Measurements from ENCODE around the gene FTSJ3. TPM values are rescaled to one million over a fixed set of nuclear protein-coding genes. Genes with fewer than 3 reads are reported as not detected.
"Not testable (repeated sequence)": the region's sequence is repeated elsewhere in the genome, so short reads cannot be mapped to it uniquely, and the experiment has no call there.

The FTSJ3 gene
- total RNA-seq, 2 donors from 2014 or later = 47.0 to 55.8 TPM

DNA sequence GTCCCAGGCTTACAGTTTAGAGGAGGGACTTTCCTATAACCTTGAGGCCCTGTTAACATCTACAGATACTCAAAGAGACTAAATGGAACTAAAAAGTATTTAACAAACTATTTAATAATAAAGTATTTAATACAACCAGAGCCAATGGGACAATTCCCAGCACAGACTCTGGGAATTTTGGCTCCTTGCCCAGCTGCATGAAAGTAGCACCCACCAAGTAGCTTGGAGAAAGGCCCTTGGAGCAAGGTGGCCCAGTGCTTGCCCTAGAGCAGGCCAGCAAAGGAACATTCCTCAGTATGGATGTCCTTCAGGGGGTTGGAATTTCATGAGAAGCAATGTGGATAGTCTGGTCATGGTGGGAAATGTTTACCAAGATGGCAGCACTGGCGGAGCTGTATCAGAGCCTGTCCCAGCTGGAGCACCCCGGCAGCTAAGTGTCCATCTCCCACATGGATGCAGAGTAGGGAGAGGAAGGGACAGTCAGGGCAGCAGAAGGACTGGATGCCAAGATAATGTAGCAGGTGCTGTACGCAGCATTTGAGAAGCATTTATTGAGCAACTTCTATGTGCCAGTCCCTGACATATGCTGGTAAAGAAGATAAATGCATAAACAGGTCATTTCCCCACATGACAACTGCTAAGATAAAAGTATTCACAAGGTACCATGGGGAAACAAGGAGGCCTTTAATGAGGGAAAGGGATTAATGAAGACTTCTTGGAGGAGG lies 20.2 kb upstream of the FTSJ3 start:
- peak in 1 of 2 donors; percentile 9 for DNase-seq (ENCODE audit: low spot score in 2 of 2)
- ATAC-seq = no peak
- peaks cover 7 to 10% of the 10 kb centered on the region in 2 donors for H3K9me3 Mint-ChIP-seq
- H3K27ac Mint-ChIP-seq = peak overlapping the region; percentile 39 to 92
- H3K36me3 Mint-ChIP-seq = peaks cover 8% of the 10 kb centered on the region in 2 donors

DNA sequence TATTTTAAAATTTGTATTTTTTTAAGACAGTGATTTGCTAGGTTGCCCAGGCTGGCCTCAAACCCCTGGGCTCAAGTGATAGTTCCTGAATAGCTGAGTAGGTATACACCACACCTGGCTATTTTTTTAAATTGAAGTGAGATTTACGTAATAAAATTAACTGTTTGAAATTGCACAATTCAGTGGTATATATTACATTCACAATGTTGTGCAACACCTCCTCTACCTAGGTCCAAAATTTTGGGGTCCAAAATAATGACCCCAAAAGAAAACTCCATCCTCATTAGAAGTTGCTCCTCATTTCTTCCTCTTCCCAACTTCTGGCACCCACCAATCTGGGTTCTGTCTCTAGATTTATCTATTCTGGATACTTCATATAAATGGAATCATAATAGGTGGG lies 18.0 kb upstream of the FTSJ3 start:
- Mint-ChIP-seq H3K27ac (no peak overlapping the region), H3K9me3 (peaks cover 7 to 10% of the 10 kb centered on the region in 2 donors), H3K36me3 (peaks cover 24 to 25% of the 10 kb centered on the region in 2 donors)
- no peak for ATAC-seq
- no peak for DNase-seq (ENCODE audit: low spot score in 2 of 2)

DNA sequence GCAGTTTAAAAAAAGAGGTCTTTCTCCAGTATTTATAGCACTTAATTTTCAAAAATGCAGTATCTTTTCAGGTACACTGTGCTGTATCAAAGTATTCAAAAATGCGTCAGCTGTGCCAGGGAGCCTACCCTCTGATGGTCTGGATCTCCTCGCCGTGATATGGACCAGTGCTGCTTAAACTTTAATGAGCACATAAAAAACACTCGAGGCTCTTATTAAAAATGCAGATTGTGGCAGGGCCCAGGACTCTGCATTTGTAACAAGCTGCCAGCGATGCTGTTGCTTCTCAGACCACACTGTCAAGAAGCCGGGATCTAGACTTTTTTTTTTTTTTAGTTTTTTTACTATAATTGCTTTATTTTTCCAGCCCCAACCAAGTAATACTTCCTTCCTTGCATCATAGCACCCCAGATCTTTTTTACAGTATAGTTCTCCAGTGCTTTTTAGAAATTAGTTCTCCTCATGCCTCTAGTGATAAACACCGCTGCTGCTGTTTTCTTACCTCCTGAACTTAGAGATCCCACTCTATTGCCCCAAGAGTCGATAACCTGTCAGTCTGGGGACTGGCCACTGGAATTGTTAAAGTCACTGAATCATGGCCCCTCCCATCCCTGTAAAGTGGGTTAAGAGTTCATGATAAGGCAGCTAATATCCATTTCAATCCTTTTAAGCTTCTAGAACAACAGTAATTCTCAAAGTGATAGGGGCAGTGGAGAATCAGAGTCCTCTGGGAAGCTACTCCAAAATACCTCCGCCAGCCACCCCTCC lies 16.6 kb upstream of the FTSJ3 start:
- peak overlapping the region; percentile 94 to 97 for H3K27ac Mint-ChIP-seq
- DNase-seq (ENCODE audit: low spot score in 2 of 2) = no peak
- H3K36me3 Mint-ChIP-seq = peaks cover 26 to 28% of the 10 kb centered on the region in 2 donors
- no peak for ATAC-seq
- H3K9me3 Mint-ChIP-seq = peaks cover 7 to 10% of the 10 kb centered on the region in 2 donors

DNA sequence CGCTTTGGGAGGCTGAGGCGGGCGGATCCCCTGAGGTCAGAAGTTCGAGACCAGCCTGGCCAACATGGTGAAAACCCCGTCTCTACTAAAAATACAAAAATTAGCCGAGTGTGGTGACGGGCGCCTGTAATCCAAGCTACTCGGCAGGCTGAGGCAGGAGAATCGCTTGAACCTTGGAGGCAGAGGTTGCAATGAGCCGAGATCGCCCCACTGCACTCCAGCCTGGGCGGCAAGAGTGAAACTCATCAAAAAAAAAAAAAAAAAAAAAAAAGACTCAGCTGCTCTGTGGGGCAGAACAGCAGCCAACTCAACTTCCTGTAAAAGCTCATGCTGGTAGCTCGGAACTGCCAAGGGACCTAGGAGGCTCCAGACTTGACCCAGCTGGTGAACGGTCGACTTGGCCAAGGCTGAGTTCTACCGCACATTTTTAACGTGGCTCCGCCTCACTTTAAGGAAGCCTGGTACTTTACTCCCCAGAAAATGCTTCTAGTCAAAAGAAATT lies 16.0 kb upstream of the FTSJ3 start:
- ATAC-seq = peak; percentile 19 to 30
- H3K27ac Mint-ChIP-seq = peak overlapping the region; percentile 94 to 97
- not testable (repeated sequence) for H3K9me3 Mint-ChIP-seq; DNase-seq (ENCODE audit: low spot score in 2 of 2)
- peaks cover 26 to 28% of the 10 kb centered on the region in 2 donors for H3K36me3 Mint-ChIP-seq

DNA sequence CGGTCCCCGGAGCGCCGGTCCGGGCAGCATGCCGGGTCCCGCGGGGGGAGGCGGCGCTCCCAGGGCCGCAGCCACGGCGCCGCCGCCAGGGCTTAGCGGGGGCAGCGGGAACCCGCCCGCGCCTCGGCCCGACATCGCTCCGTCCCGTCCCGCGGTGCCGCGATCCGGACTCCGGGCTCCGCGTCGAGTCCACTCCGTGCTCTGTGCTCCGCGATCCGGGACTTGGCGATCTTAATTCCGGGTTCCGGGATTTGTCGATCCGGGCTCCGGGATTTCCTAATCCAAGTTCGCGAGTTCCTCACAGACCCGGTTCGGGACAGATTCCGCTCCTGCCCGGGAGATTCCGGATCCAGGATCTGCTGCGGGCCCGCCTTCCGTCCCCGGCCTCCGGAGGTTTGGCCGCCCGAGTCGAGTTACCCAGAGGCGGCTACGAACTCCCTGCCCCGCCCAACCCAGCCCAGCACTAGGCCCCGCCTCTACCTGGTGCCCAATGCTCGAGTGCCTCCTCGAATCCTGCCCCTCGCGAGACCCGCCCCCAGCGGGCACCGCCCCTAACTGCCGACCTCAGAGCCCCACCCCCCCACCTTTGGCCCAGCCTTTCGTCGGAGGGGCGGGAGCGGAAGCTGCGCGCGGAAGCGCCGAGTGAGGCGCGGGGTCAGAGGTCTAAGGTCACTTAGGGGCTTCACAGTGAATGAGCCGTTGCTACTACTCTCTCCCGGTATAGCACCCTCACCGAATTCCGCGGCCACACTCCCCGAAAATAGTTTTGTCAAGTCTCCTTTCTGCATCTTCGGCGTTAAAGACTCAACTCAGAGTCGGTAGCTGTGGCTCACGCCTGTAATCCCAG lies 15.3 kb upstream of the FTSJ3 start, which contains the start of gene SMARCD2:
Gene SMARCD2 (minus strand): TSS at position 146 of the 847 bp plus-strand sequence. CDS start 11 bp downstream, at position 135.
- H3K9me3 Mint-ChIP-seq = peaks cover under 1 to 1% of the 10 kb centered on the region in 2 donors
- H3K27ac Mint-ChIP-seq = peak within 1 kb of the TSS; percentile 94 to 99
- ATAC-seq (peak; percentile 91 to 93), DNase-seq (ENCODE audit: low spot score in 2 of 2) (peak; percentile 97 to 99)
- peaks cover 20 to 22% of the 10 kb centered on the region in 2 donors for H3K36me3 Mint-ChIP-seq

DNA sequence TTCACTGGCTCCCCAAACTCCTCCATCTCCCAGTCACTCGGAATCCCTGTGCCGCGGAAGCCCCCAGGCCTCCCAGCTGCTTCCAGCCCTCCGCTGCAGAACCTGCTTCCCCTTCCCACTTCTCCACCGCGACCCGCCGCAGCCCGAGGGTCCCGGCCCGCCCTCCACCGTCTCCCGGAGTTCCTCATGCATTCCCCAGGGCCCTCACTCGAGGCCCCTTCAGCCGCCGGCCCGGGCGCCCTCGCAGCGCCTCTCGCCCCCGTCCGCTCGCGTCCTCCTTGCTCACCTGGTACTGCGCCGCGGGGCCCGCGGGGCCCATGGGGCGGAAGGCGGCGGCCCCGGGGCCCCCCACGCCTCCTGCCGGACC lies 14.7 kb upstream of the FTSJ3 start:
- no peak for DNase-seq (ENCODE audit: low spot score in 2 of 2)
- no peaks in the 10 kb centered on the region for H3K9me3 Mint-ChIP-seq
- peaks cover 19 to 20% of the 10 kb centered on the region in 2 donors for H3K36me3 Mint-ChIP-seq
- H3K27ac Mint-ChIP-seq = peak overlapping the region; percentile 94 to 99
- ATAC-seq = peak; percentile 9 to 30

DNA sequence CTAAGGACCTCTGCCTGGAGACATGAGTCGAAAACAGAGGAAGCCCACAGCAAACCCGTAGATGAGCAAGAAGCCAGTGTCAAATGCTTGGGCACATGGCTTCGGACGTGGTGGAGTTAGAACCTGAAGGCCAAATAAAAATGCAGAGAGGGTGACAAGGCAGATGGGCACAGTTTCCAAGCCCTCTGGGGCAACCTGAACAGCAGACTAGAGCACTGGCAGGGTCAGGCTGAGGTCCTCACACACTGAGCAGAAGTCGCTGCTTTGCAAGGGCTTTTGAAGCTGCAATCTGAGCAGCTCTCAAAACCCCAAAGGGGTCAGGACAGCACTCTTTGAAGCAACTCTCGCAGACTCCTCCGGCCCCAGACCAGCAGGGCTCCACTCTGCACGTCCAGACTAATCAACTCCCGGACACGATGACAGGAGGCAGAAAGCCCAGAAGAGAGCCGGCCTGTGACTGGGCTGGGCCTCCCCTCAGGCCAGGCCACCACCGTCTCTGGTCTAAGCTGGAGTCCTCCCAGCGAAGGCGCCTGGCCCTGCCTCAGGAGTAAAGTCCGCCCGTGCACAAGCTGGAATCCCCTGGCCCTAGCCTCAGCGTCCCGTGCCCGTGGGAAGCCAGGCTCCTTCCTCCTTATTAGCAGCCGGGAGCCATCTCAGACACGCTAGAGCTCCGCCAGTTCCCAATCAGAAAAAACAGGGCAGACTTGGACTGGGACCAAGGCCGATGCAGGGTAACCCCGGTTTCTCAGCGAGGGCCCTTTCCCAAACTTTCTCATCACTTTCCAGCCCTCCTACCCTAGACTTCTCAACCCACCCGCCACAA lies 14.1 kb upstream of the FTSJ3 start:
- Mint-ChIP-seq H3K36me3 (peaks cover 19 to 20% of the 10 kb centered on the region in 2 donors), H3K27ac (peak overlapping the region; percentile 94 to 99), H3K9me3 (no peaks in the 10 kb centered on the region)
- ATAC-seq (no peak), DNase-seq (ENCODE audit: low spot score in 2 of 2) (peak in 1 of 2 donors; percentile 65)

DNA sequence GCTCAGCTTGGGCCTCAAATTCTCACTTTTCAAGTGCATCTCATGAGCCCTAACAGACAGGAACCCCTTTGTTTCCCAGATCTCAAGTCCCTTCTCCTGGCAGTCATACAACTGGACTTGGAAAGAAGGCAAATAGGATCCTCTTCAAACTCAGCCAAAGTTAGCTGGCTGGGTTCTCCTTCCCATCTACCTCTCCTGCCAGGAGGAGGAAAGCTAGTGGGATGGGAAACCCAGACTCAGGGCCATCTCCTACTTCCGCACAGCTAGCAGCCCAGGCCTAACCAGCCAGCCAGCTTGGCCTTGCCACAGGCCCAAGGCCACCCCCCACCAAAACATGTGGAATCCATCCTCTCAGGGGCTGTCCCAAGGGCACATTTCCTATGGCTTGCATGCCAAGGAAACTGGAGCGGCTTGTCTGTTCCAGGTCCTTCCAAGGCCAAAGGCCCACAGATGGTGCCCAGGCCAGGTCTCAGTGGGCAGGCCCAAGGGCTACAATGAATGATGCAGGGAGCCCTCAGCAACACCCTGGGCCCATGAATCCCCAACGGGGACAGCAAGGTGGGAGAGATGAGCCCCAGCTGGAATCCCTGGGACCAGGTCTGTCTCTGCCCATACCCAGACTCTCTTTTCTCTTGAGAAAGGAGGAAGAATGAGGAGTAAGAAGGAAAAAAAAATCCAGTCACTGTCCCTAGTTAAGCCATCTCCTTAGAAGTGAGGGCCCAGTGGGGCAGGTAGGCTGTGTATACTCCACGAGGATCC lies 13.3 kb upstream of the FTSJ3 start:
- H3K36me3 Mint-ChIP-seq = peaks cover 19 to 20% of the 10 kb centered on the region in 2 donors
- H3K9me3 Mint-ChIP-seq = no peaks in the 10 kb centered on the region
- ATAC-seq = no peak
- DNase-seq (ENCODE audit: low spot score in 2 of 2) = no peak
- H3K27ac Mint-ChIP-seq = peak overlapping the region; percentile 94 to 96

DNA sequence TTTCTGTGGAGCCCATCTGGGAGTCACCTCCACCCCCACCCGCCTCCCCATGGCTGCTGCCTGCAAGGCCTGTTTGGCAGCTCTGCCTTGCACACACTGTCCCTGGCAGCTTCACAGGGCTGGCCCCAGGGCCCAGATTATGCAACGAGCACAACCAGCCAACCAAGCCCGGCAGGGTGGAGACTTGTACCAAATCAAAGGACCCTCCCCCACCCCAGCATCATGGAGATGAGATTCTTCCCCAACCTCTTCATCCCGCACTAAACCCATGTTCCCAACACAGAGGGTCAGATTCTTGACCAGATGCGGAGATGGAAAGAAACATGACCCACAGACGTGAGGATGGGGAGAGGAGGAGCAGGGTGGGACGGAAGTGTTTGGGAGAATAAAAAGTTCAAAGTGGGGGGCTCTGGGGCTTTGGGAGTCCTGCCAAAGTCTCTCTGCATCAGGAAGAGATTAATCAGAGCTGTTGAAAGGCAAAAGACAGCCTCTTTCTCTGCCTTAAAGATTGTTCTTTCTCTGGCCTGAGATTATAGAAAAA lies 11.2 kb upstream of the FTSJ3 start:
- Mint-ChIP-seq H3K27ac (peak overlapping the region in 1 of 2 donors; percentile 77), H3K36me3 (peaks cover 22 to 33% of the 10 kb centered on the region in 2 donors), H3K9me3 (no peaks in the 10 kb centered on the region)
- ATAC-seq = no peak
- DNase-seq (ENCODE audit: low spot score in 2 of 2) = no peak

DNA sequence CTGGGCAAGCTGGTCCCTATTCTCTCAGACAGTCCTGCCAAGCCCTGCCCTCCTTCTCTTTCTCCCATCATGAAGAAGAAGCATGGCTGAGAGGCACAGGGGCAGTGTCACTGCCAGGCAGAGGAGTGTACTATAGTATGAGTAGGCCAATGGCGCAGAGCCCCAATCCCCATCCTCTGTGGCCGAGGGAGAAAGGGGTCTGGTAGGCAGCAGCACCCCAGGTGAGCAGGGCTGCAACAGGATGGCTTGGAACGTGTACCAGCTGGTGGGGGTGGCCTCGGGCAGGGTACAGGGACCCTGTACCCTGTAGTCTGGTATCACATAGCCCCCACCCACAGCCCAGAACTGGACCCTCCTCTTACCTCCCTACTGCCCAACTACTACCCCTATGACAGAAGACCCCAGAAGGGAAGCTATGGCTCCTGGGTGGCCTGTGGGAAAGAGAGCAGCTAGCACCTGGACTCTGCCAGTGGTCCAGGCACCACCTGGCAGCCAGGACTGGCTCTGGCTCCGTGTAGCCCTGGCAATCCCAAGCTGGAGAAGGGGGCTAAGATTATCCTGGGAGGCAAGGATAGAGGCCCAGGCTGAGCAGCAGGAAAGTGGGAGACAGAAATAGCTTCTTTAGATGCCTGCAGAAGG lies 10.6 kb upstream of the FTSJ3 start:
- Mint-ChIP-seq H3K27ac (peak overlapping the region; percentile 37 to 74), H3K9me3 (no peaks in the 10 kb centered on the region), H3K36me3 (peaks cover 25 to 33% of the 10 kb centered on the region in 2 donors)
- ATAC-seq = no peak
- no peak for DNase-seq (ENCODE audit: low spot score in 2 of 2)

DNA sequence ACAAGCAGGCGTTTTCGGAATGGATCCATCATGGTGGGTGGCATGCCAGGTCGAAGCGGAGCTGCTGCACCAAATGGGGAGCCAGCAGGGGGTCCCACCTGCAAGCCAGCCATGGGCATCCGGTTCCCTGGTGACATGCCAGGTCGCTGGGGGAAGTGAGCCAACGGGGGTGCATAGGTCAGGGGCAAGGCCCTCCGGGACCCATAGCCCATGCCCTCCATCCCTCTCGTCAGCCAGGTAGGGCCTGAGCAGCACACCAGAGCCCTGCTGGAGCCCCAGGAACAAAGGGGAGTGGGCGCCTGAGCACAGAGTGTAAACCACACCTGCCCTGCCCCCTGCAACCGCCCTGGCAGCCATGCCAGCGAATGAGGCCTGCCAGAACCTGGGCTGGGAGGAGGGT lies 10.0 kb upstream of the FTSJ3 start:
- ATAC-seq (no peak), DNase-seq (ENCODE audit: low spot score in 2 of 2) (no peak)
- Mint-ChIP-seq H3K27ac (no peak overlapping the region), H3K9me3 (no peaks in the 10 kb centered on the region), H3K36me3 (peaks cover 25 to 33% of the 10 kb centered on the region in 2 donors)

DNA sequence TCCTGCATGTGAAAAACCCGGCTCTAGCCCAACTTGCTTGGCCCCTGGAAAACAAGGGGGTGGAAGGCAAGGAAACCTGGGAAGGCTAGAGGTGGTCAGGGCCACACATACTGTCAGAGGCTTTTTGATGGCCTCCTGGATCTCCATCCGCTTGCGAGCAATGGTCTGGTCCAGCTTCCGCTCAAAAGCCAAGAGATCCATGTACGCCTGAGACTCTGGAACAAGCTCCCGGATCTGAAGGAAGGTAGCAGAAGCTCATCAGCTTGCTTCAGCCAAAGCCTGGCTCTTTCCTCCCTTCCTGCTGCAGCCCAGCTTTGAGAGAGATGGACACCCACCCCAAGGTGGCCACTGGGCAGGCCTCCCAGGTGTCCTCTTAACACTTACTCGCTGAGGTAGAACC lies 9.3 kb upstream of the FTSJ3 start:
- ATAC-seq (no peak), DNase-seq (ENCODE audit: low spot score in 2 of 2) (no peak)
- no peaks in the 10 kb centered on the region for H3K9me3 Mint-ChIP-seq
- H3K27ac Mint-ChIP-seq = no peak overlapping the region
- H3K36me3 Mint-ChIP-seq = peaks cover 21 to 35% of the 10 kb centered on the region in 2 donors

DNA sequence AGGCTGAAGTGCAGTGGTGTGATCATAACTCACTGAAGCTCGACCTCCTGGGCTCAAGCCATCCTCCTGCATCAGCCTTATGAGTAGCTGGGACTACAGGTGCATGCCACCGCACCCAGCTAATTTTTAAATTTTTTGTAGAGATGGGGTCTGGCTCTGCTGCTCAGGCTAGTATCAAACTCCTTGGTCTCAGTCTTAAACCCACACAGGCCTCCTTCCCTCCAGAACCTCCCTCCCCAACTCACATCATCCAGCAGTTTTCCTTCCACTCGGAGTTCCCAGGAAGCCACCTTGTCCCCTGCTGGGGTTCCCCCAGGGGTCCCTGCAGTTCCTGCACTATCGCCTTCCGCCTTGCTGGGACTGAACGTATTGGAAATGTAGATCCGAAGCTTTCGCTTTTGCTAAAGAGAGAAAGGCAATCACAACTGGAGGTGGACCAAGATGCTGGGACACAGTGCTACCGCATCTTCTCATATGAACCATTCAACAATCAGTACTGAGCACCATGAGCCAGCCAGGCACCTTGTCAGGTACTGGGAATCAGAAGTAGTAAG lies 7.8 kb upstream of the FTSJ3 start:
- DNase-seq (ENCODE audit: low spot score in 2 of 2) (no peak), ATAC-seq (no peak)
- Mint-ChIP-seq H3K9me3 (no peaks in the 10 kb centered on the region), H3K36me3 (peaks cover 20 to 32% of the 10 kb centered on the region in 2 donors), H3K27ac (peak overlapping the region; percentile 20 to 88)
